AG04450 (cell line): ENCODE measurements around the gene PPM1L. TPM values are rescaled to one million over a fixed set of nuclear protein-coding genes. Genes with fewer than 3 reads are reported as not detected.

Experiments used
- CTCF ChIA-PET: fragments of 300-600, 350-600 bp; formaldehyde crosslinking; extraction: SDS; loops from one replicate; lab custom pipeline; 2022; ENCODE audit warnings: antibody characterized with exemption, inconsistent platforms; lab: Charles Lee
- POLR2A ChIA-PET: fragments of 350-600 bp; formaldehyde crosslinking; extraction: SDS; loops from one replicate; lab custom pipeline; 2021; ENCODE audit warnings: antibody characterized with exemption, inconsistent platforms; lab: Yijun Ruan, JAX
- DNase-seq: peaks from one replicate; pipeline ENCODE4 v3.0.0-alpha.2; 2011; ENCODE audit warnings: low read depth, low spot score
- H3K27ac ChIP-seq: one replicate; pipeline ENCODE4 v1.5.1; 2012; ENCODE audit warnings: low read depth, low read length, control low read depth
- H3K27me3 ChIP-seq: one replicate; pipeline ENCODE4 v1.6.0; 2012; ENCODE audit warnings: low read length; ENCODE audit not compliant: control insufficient read depth, insufficient read depth
- H3K4me3 ChIP-seq: 2 replicates; pipeline ENCODE4 v1.5.1; 2011; ENCODE audit warnings: mild to moderate bottlenecking, low read depth, low read length, control low read depth
- H3K9me3 ChIP-seq: 2 replicates; pipeline ENCODE4 v1.5.1; 2012; ENCODE audit warnings: low read length; ENCODE audit not compliant: control insufficient read depth, insufficient read depth
- CTCF ChIP-seq: IDR thresholded peaks from 2 replicates; pipeline ENCODE4 v1.5.1; 2011; ENCODE audit warnings: low read depth, low read length, control low read depth, inconsistent platforms
- polyA plus RNA-seq: library from polyadenylated mRNA; depleted of rRNA; stranded (reverse); fragments of >200 nt; gene quantifications from 2 replicates; pipeline ENCODE4 v1.2.3, GENCODE V29; 2011

PPM1L gene
- polyA plus RNA-seq, 1 experiment, result 0.33 TPM

- no peaks in the 10 kb centered on the region for H3K9me3 ChIP-seq
These were observed 17.0 kb upstream of the PPM1L start for GRCh38 chr3:160739079-160739478.

GRCh38 chr3:160746976-160747375 lies 9.1 kb upstream of the PPM1L start:
- no peak for DNase-seq
- Histone ChIP-seq H3K9me3 (no peaks in the 10 kb centered on the region), H3K27ac (no peak overlapping the region), H3K27me3 (no peaks in the 10 kb centered on the region), H3K4me3 (no peak overlapping the region)
- ChIA-PET CTCF (interaction anchor here (1.3 kb wide), 1 partner anchor 62 kb away, joined by 3 read pairs; no protein-coding TSS in a partner anchor), POLR2A (no interaction called here)
- TF ChIP-seq CTCF, result no peak

More at GRCh38 chr3:160739079-160739478, 17.0 kb upstream of the PPM1L start:
- ChIA-PET POLR2A (no interaction called here), CTCF (no interaction called here)
- Histone ChIP-seq H3K27ac (no peak overlapping the region), H3K4me3 (no peak overlapping the region), H3K27me3 (no peaks in the 10 kb centered on the region)
- DNase-seq, result no peak
- no peak for TF ChIP-seq CTCF

GRCh38 chr3:160747422-160747821 lies 8.6 kb upstream of the PPM1L start:
- ChIA-PET POLR2A (no interaction called here), CTCF (interaction anchor here (1.3 kb wide), 1 partner anchor 62 kb away, joined by 3 read pairs; no protein-coding TSS in a partner anchor)
- no peak for DNase-seq
- no peak for TF ChIP-seq CTCF
- H3K4me3 ChIP-seq, result no peak overlapping the region
- no peak overlapping the region for H3K27ac ChIP-seq
- H3K27me3 ChIP-seq, result no peaks in the 10 kb centered on the region
- H3K9me3 ChIP-seq, result no peaks in the 10 kb centered on the region

- Histone ChIP-seq H3K9me3 (no peaks in the 10 kb centered on the region), H3K4me3 (no peak overlapping the region), H3K27ac (no peak overlapping the region), H3K27me3 (no peaks in the 10 kb centered on the region)
- ChIA-PET POLR2A (no interaction called here), CTCF (no interaction called here)
- no peak for TF ChIP-seq CTCF
- no peak for DNase-seq
These were observed 7.8 kb upstream of the PPM1L start for GRCh38 chr3:160748231-160748630.

- Histone ChIP-seq H3K27ac (no peak overlapping the region), H3K27me3 (no peaks in the 10 kb centered on the region), H3K4me3 (no peak overlapping the region), H3K9me3 (no peaks in the 10 kb centered on the region)
- ChIA-PET CTCF (no interaction called here), POLR2A (no interaction called here)
- TF ChIP-seq CTCF, result no peak
- no peak for DNase-seq
These were observed 7.2 kb upstream of the PPM1L start for GRCh38 chr3:160748787-160749186.
